ENCODE data around the gene MCL1. TPM values are rescaled to one million over a fixed set of nuclear protein-coding genes. Genes with fewer than 3 reads are reported as not detected.

MCL1 gene
- total and polyA plus RNA-seq, 2 of the 13 experiments (the other 11 are each of a cell fraction or from before 2014, with no cell fraction given) = 69.5 to 125 TPM

GRCh38 chr1:150560576-150561253 is 18.7 kb downstream of the MCL1 start (continued):
- TF ChIP-seq FOXO4 (CRISPR knock-in tag; conservative IDR thresholded peaks at IDR 0.05) (no peak), PHF20 (CRISPR knock-in tag; IDR thresholded peaks at IDR 0.05) (no peak), SMAD9 (CRISPR knock-in tag; IDR thresholded peaks at IDR 0.05) (no peak), HMGXB4 (CRISPR knock-in tag; IDR thresholded peaks at IDR 0.05; ENCODE audit: borderline replicate concordance in 1 of 2, low read depth in 1 of 2) (peak in 1 of 2 experiments; percentile 84; a peak in 2 of 4 replicates), SNRNP70 (IDR thresholded peaks at IDR 0.05; ENCODE audit: low read depth, low read length) (no peak), SMC3 (IDR thresholded peaks at IDR 0.05; ENCODE audit: low read length) (peak; percentile 21; the same call in 1 of the 2 replicates), SRY (CRISPR knock-in tag; IDR thresholded peaks at IDR 0.05) (no peak; the same call in 1 of the 2 replicates), ZNF331 (CRISPR knock-in tag; IDR thresholded peaks at IDR 0.05) (peak; percentile 29), ZSCAN25 (CRISPR knock-in tag; IDR thresholded peaks at IDR 0.05) (no peak), LCORL (IDR thresholded peaks at IDR 0.05) (no peak), LCORL (CRISPR knock-in tag; IDR thresholded peaks at IDR 0.05) (peak; percentile 85), ZNF142 (CRISPR knock-in tag; IDR thresholded peaks at IDR 0.05) (no peak), ATF2 (CRISPR knock-in tag; IDR thresholded peaks at IDR 0.05) (0 out of 2 replicates have a peak, but pooled peaks have one; percentile 22), ZNF333 (CRISPR knock-in tag; IDR thresholded peaks at IDR 0.05; ENCODE audit: borderline replicate concordance) (no peak), SP5 (CRISPR knock-in tag; IDR thresholded peaks at IDR 0.05; ENCODE audit: borderline replicate concordance, low read depth) (no peak), ZBTB3 (CRISPR knock-in tag; IDR thresholded peaks at IDR 0.05; ENCODE audit: borderline replicate concordance, low read depth) (no peak), TBX2 (CRISPR knock-in tag; IDR thresholded peaks at IDR 0.05; ENCODE audit: borderline replicate concordance) (peak; percentile 48), CREBL2 (CRISPR knock-in tag; IDR thresholded peaks at IDR 0.05; ENCODE audit: borderline replicate concordance) (no peak)
